Measurements from ENCODE around the gene PHLPP1. TPM values are rescaled to one million over a fixed set of nuclear protein-coding genes. Genes with fewer than 3 reads are reported as not detected.

The PHLPP1 gene
- polyA plus RNA-seq, 2 of the 4 experiments (the other 2 are of a cell fraction): 6.5 to 12.1 TPM

DNA sequence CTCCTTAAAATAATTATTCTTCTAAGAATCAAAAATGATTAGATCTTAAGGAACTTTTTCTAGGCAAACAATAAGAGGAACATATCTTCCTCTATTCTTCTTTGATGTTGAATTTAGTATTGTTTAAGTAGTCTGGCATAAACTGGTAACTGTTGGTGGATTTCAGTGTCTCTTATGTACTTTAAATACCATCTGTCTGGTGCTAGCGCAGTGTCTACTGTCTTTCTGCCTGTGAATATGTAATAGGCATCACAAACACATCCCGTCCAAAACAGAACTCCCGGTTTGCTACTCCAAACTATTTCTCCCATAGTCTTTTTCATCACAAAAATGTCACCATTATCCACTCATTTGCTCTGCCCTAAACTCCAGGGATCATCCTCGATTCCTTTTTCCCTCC lies 281.7 kb downstream of the PHLPP1 start (continued):
- TF ChIP-seq ZSCAN20 (CRISPR knock-in tag; IDR thresholded peaks at IDR 0.05) (no peak), MAZ (IDR thresholded peaks at IDR 0.05; ENCODE audit: borderline replicate concordance, low read depth, low read length) (no peak), FOSL2 (IDR thresholded peaks at IDR 0.05) (no peak), FOSL2 (CRISPR knock-in tag; IDR thresholded peaks at IDR 0.05) (no peak), KDM1A (IDR thresholded peaks at IDR 0.05; ENCODE audit: low read depth) (no peak), NPAS2 (CRISPR knock-in tag; IDR thresholded peaks at IDR 0.05; ENCODE audit: borderline replicate concordance) (no peak)

DNA sequence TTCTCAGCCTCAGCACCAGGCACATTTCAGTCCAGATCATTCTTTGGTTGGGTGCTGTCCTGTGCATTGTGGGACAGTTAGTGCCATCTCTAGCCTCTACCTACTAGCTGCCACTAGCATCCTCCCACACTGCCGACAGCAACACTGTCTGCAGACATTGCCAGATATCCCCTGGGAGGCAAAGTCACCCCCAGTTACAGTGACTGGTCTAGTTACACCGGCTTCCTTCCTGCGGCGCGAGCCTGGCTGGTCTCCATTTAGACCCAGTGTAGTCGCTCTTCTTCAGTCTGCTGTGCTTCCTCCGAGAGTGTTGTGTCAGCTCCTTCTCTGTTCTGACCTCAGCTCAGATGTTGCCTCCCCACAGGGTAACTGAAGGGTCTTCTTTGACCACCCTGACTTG lies 283.1 kb downstream of the PHLPP1 start:
- no peak overlapping the region for H3K4me2 ChIP-seq
- 94% methylated on average over 6 of the region's 7 CpGs for WGBS (ENCODE audit: missing lambda C conversion rate)
- POLR2A ChIA-PET: no interaction called here
- H3K4me3 ChIP-seq: no peak overlapping the region
- no peaks in the 10 kb centered on the region for H3K4me1 ChIP-seq
- CTCF ChIA-PET: no interaction called here
- H3K9me3 ChIP-seq: no peaks in the 10 kb centered on the region
- no peak overlapping the region for H3K27ac ChIP-seq
- no peak for DNase-seq (ENCODE audit: low read depth in 1 of 2, low spot score in 1 of 2)
- TF ChIP-seq RAD21 (conservative IDR thresholded peaks at IDR 0.05 in 1 of 2, IDR thresholded peaks at IDR 0.05 in 1 of 2) (no peak), JUN (IDR thresholded peaks at IDR 0.05) (no peak), KDM5A (IDR thresholded peaks at IDR 0.05) (no peak), HOXB13 (CRISPR knock-in tag; IDR thresholded peaks at IDR 0.05; ENCODE audit: low read depth) (no peak), NFE2L2 (conservative IDR thresholded peaks at IDR 0.05; ENCODE audit: low read length) (no peak), CEBPB (IDR thresholded peaks at IDR 0.05) (no peak), BHLHE40 (IDR thresholded peaks at IDR 0.05; ENCODE audit: low read depth, low read length) (no peak), PHF8 (IDR thresholded peaks at IDR 0.05; ENCODE audit: borderline replicate concordance, low read depth) (no peak), SMC3 (IDR thresholded peaks at IDR 0.05) (no peak), EHF (CRISPR knock-in tag; IDR thresholded peaks at IDR 0.05) (no peak), KDM1A (IDR thresholded peaks at IDR 0.05; ENCODE audit: low read depth) (no peak)
- TF ChIP-seq, protein P1, sequence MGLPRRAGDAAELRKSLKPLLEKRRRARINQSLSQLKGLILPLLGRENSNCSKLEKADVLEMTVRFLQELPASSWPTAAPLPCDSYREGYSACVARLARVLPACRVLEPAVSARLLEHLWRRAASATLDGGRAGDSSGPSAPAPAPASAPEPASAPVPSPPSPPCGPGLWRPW (IDR thresholded peaks at IDR 0.05): no peak
- TF ChIP-seq, protein P2, sequence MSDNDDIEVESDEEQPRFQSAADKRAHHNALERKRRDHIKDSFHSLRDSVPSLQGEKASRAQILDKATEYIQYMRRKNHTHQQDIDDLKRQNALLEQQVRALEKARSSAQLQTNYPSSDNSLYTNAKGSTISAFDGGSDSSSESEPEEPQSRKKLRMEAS (IDR thresholded peaks at IDR 0.05): no peak
- ATAC-seq: no peak
- no peak for FAIRE-seq

DNA sequence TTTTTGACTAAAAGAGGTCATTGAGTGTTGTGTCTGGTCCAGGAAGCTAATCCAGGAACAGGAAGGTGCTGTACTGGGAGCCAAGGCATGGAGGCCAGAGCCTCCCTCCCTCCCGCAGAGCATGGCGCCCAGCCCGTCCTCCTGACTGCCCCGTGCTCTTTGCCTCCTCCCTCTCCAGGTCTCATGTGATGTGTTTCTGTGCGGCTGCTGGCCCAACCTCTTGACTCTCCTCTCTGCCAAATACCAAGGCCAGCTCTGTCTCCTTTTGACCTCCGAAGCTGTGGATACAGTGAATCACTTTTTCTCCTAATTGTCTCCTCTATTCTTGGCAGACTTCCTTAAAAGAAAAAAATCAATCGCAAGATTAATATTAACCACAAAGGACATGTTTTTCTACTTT lies 284.1 kb downstream of the PHLPP1 start:
- CTCF ChIA-PET: interaction anchor here (1.1 to 1.5 kb wide), 2 partner anchors 16 to 324 kb away, joined by 3 to 5 read pairs; no protein-coding TSS in a partner anchor
- POLR2A ChIA-PET: no interaction called here
- Histone ChIP-seq H3K27ac (no peak overlapping the region), H3K4me2 (no peak overlapping the region), H3K4me3 (no peak overlapping the region), H3K4me1 (no peaks in the 10 kb centered on the region), H3K9me3 (no peaks in the 10 kb centered on the region)
- peak in 1 of 2 experiments; percentile 9 for DNase-seq (ENCODE audit: low read depth in 1 of 2, low spot score in 1 of 2)
- WGBS (ENCODE audit: missing lambda C conversion rate): 47% methylated on average over 7 of the region's 7 CpGs
- ATAC-seq: no peak
- no peak for FAIRE-seq
- TF ChIP-seq PHF8 (IDR thresholded peaks at IDR 0.05; ENCODE audit: borderline replicate concordance, low read depth): no peak
- TF ChIP-seq, protein P3, sequence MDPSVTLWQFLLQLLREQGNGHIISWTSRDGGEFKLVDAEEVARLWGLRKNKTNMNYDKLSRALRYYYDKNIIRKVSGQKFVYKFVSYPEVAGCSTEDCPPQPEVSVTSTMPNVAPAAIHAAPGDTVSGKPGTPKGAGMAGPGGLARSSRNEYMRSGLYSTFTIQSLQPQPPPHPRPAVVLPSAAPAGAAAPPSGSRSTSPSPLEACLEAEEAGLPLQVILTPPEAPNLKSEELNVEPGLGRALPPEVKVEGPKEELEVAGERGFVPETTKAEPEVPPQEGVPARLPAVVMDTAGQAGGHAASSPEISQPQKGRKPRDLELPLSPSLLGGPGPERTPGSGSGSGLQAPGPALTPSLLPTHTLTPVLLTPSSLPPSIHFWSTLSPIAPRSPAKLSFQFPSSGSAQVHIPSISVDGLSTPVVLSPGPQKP (IDR thresholded peaks at IDR 0.05; ENCODE audit: low read depth, low read length): no peak
- no peak for TF ChIP-seq TFCP2L1 (CRISPR knock-in tag; IDR thresholded peaks at IDR 0.05)
- TF ChIP-seq ZNF302 (CRISPR knock-in tag; IDR thresholded peaks at IDR 0.05): no peak
- TF ChIP-seq, protein P4, sequence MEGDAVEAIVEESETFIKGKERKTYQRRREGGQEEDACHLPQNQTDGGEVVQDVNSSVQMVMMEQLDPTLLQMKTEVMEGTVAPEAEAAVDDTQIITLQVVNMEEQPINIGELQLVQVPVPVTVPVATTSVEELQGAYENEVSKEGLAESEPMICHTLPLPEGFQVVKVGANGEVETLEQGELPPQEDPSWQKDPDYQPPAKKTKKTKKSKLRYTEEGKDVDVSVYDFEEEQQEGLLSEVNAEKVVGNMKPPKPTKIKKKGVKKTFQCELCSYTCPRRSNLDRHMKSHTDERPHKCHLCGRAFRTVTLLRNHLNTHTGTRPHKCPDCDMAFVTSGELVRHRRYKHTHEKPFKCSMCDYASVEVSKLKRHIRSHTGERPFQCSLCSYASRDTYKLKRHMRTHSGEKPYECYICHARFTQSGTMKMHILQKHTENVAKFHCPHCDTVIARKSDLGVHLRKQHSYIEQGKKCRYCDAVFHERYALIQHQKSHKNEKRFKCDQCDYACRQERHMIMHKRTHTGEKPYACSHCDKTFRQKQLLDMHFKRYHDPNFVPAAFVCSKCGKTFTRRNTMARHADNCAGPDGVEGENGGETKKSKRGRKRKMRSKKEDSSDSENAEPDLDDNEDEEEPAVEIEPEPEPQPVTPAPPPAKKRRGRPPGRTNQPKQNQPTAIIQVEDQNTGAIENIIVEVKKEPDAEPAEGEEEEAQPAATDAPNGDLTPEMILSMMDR (IDR thresholded peaks at IDR 0.05): no peak
- TF ChIP-seq, protein P5, sequence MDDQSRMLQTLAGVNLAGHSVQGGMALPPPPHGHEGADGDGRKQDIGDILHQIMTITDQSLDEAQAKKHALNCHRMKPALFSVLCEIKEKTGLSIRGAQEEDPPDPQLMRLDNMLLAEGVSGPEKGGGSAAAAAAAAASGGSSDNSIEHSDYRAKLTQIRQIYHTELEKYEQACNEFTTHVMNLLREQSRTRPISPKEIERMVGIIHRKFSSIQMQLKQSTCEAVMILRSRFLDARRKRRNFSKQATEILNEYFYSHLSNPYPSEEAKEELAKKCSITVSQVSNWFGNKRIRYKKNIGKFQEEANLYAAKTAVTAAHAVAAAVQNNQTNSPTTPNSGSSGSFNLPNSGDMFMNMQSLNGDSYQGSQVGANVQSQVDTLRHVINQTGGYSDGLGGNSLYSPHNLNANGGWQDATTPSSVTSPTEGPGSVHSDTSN (IDR thresholded peaks at IDR 0.05): no peak
- TF ChIP-seq ZFP36 (IDR thresholded peaks at IDR 0.05; ENCODE audit: borderline replicate concordance, partially characterized antibody): no peak
- no peak for TF ChIP-seq ZC3H11A (IDR thresholded peaks at IDR 0.05)
- TF ChIP-seq, protein P6, sequence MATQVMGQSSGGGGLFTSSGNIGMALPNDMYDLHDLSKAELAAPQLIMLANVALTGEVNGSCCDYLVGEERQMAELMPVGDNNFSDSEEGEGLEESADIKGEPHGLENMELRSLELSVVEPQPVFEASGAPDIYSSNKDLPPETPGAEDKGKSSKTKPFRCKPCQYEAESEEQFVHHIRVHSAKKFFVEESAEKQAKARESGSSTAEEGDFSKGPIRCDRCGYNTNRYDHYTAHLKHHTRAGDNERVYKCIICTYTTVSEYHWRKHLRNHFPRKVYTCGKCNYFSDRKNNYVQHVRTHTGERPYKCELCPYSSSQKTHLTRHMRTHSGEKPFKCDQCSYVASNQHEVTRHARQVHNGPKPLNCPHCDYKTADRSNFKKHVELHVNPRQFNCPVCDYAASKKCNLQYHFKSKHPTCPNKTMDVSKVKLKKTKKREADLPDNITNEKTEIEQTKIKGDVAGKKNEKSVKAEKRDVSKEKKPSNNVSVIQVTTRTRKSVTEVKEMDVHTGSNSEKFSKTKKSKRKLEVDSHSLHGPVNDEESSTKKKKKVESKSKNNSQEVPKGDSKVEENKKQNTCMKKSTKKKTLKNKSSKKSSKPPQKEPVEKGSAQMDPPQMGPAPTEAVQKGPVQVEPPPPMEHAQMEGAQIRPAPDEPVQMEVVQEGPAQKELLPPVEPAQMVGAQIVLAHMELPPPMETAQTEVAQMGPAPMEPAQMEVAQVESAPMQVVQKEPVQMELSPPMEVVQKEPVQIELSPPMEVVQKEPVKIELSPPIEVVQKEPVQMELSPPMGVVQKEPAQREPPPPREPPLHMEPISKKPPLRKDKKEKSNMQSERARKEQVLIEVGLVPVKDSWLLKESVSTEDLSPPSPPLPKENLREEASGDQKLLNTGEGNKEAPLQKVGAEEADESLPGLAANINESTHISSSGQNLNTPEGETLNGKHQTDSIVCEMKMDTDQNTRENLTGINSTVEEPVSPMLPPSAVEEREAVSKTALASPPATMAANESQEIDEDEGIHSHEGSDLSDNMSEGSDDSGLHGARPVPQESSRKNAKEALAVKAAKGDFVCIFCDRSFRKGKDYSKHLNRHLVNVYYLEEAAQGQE (IDR thresholded peaks at IDR 0.05): no peak
- no peak for TF ChIP-seq CBX8 (IDR thresholded peaks at IDR 0.05)
- TF ChIP-seq KDM5A (IDR thresholded peaks at IDR 0.05): no peak
- TF ChIP-seq KDM1A (IDR thresholded peaks at IDR 0.05; ENCODE audit: low read depth): no peak
- no peak for TF ChIP-seq POLR2AphosphoS2 (conservative IDR thresholded peaks at IDR 0.05; ENCODE audit: low read length)
- no peak for TF ChIP-seq JUN (IDR thresholded peaks at IDR 0.05)
- no peak for TF ChIP-seq CHD4 (IDR thresholded peaks at IDR 0.05; ENCODE audit: borderline replicate concordance)
- TF ChIP-seq BHLHE40 (IDR thresholded peaks at IDR 0.05; ENCODE audit: low read depth, low read length): no peak
